IPS DF 6.9 (cell line): ENCODE measurements around the gene FOXO1.

Experiments used
- DNase-seq: peaks from one replicate; pipeline ENCODE4 v3.0.0-alpha.2; 2013; ENCODE audit warnings: low read depth, low spot score
- H3K27ac ChIP-seq: one replicate; pipeline ENCODE4 v1.5.1; 2013; ENCODE audit warnings: low read length, control low read depth
- H3K27me3 ChIP-seq: 2 replicates; pipeline ENCODE4 v1.6.1; 2013; ENCODE audit warnings: mild to moderate bottlenecking, low read length; ENCODE audit not compliant: control insufficient read depth, insufficient read depth
- H3K36me3 ChIP-seq: 2 replicates; pipeline ENCODE4 v1.6.1; 2013; ENCODE audit warnings: low read length; ENCODE audit not compliant: control insufficient read depth, insufficient read depth
- H3K4me1 ChIP-seq: 2 replicates; pipeline ENCODE4 v1.6.1; 2013; ENCODE audit warnings: low read length; ENCODE audit not compliant: control insufficient read depth, insufficient read depth
- H3K4me3 ChIP-seq: 2 replicates; pipeline ENCODE4 v1.5.1; 2013; ENCODE audit warnings: mild to moderate bottlenecking, low read length
- H3K9me3 ChIP-seq: 2 replicates; pipeline ENCODE4 v1.6.1; 2013; ENCODE audit warnings: low read length, inconsistent platforms; ENCODE audit not compliant: control insufficient read depth, insufficient read depth
- WGBS: extraction: QIAGEN DNeasy Blood & Tissue Kit; methylation state at CpG from one replicate; pipeline ENCODE4 v1.1.7; 2013; ENCODE audit warnings: mixed read lengths, missing lambda C conversion rate; ENCODE audit not compliant: insufficient read length, insufficient coverage; 5-methylcytosine and 5-hydroxymethylcytosine counted together

FOXO1 gene

DNA sequence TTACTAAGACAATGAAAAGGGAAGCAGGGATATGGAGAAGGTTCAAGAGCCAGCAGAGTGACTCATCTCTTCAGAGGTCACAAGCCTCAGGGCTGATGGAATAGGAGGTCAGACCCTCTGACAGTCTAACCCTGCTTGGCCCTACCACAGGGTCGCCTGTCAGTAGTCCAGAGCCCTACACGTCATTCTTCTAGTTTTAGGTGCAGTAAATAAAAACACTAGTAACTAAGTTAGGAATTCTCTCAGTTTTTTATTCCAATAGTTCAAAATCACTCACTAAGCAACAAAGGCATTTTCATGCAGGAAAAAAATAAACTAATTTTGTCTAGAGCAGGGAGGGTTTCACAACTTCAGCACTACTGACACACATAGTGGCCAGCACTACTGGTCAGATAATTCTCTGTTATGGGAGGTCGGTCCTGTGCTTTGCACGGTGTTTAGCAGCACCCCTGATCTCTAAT, 27.2 kb downstream of the FOXO1 start:
- Histone ChIP-seq H3K4me1 (peaks cover 5% of the 10 kb centered on the region; the same call in 1 of the 2 replicates), H3K27ac (no peak overlapping the region), H3K36me3 (no peaks in the 10 kb centered on the region), H3K9me3 (no peaks in the 10 kb centered on the region), H3K27me3 (no peaks in the 10 kb centered on the region), H3K4me3 (no peak overlapping the region)
- DNase-seq, result no peak
- WGBS, result no CpG with 5 or more reads among the region's 4 CpGs

DNA sequence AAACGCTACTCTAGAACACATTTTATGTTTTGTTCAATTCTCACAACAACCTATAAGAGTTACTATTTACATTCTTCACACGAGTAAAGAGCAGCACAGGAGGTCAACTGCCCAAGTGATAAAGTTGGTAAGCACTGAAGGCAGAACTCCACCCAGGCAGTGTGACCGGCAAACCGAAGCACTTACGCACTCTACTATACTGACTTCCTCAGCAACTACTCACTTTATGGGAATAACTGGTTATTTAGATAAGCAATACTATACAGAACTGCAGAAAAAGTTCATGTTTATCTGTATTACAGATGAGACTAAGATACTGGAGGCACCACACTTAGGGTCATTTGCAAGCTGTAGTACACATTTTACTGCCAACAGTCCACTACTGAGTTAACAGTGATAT, 28.8 kb downstream of the FOXO1 start:
- H3K4me1 ChIP-seq, result peaks cover 5% of the 10 kb centered on the region; the same call in 1 of the 2 replicates
- no peaks in the 10 kb centered on the region for H3K36me3 ChIP-seq
- no peak overlapping the region for H3K27ac ChIP-seq
- no peaks in the 10 kb centered on the region for H3K27me3 ChIP-seq
- H3K4me3 ChIP-seq, result no peak overlapping the region
- whole genome bisulfite sequencing, result no CpG with 5 or more reads among the region's 5 CpGs
- DNase-seq, result no peak
- H3K9me3 ChIP-seq, result no peaks in the 10 kb centered on the region

DNA sequence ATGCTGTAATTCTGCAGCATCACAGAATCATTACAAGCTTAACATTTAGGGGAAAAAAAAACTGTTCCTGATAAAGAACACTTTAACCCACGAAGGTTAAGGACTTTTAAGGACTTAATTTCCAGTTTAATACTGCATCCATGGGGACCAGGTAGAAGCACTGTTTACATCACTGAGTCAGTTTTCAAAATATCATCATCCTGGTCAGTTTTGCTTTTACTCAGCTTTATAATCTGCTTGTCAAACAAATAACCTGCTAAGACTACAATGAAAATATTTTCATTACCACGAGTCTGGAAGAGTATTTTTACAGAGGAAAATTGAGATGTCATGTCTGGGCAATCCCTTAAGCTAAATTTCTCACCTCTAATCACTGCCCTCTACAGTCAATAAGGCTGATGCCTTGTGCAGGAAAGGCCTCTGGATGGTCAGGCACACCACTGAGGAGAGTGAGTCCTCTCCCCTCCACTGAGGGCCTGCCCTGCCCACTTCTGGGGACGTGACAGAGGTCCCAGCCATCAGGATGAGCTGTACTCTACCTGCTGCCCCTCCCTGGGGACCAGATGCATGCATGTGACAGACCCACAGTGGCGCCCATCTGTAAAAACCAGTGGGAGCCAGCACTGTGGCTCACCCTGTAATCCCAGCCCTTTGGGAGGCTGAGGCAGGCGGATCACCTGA, 31.0 kb downstream of the FOXO1 start:
- Histone ChIP-seq H3K4me3 (no peak overlapping the region), H3K4me1 (peaks cover 4% of the 10 kb centered on the region; the same call in 1 of the 2 replicates), H3K36me3 (no peaks in the 10 kb centered on the region), H3K27me3 (no peaks in the 10 kb centered on the region), H3K9me3 (no peaks in the 10 kb centered on the region), H3K27ac (no peak overlapping the region)
- WGBS, result no CpG with 5 or more reads among the region's 5 CpGs
- no peak for DNase-seq

DNA sequence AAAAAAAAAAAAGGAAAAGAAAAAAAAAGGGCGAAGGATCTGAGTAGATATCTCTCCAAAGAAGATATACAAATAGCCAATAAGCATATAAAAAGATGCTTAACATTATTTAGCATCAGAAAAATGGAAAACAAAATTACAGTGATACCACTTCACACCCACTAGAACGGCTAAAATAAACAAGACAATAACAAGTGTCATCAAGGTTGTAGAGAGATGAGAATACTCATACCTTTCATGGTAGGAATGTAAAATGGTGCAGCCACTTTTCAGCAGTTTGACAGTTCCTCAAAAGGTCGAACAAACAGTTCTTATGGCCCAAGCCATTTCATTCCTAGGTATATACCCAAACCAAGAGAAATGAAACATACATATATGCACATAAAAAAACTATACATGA, 33.5 kb downstream of the FOXO1 start:
- DNase-seq, result no peak
- Histone ChIP-seq H3K4me1 (no peaks in the 10 kb centered on the region; the same call in 1 of the 2 replicates), H3K36me3 (no peaks in the 10 kb centered on the region), H3K27me3 (no peaks in the 10 kb centered on the region), H3K9me3 (no peaks in the 10 kb centered on the region), H3K4me3 (no peak overlapping the region), H3K27ac (no peak overlapping the region)
- no CpG with 5 or more reads among the region's 3 CpGs for WGBS

DNA sequence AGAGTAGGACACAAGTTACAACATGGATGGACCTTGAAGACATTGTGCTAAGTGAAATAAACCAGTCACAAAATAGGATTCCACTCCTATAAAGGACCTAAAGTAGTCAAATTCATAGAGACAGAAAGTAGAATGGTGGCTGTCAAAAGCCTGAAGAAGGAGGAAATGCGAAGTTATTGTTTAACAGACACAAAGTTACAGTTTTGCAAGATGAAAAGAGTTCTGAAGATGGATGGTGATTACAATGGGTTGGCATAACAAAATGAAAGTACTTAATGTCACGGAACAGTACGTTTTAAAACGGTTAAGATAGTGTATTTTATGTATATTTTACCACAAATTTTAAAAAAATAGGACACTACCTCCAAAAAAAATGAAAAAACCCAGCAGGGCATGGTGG, 34.8 kb downstream of the FOXO1 start:
- DNase-seq, result no peak
- Histone ChIP-seq H3K27me3 (no peaks in the 10 kb centered on the region), H3K27ac (no peak overlapping the region), H3K9me3 (no peaks in the 10 kb centered on the region), H3K36me3 (no peaks in the 10 kb centered on the region), H3K4me1 (peaks cover 2% of the 10 kb centered on the region; the same call in 1 of the 2 replicates), H3K4me3 (no peak overlapping the region)
- WGBS, result no CpG with 5 or more reads among the region's 4 CpGs

DNA sequence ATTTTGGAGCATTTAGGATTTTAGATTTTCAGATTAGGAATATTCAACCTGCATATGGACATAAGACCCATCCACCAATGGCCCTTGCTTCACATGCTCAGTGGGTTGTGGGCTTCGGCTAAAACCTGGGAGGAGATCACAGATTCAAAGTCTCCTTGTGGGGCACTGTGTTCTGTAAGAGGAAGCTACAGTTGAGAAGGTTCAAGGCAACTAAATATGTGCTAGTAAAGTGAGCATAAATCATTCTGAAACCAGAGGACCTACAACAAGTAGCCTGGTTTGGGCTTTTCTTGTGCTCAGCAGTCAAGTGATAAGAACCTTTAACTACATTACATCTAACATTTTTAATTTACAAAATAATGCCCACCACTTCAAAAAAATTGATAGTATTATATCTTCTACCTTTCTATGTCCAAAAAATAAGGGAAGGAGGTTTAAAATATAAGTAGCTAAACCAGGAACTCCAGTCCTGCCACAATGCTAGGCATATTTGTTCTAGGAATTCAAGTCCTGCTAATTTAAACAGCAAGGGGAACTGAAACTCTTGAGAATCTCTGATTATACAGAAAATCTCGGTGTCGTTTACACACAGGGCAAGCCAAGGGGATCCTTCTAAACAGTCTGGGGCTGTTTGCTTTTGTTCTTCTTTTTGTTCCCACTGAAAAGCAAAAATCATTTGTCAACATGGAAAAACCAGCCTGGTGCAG, 36.6 kb downstream of the FOXO1 start:
- H3K4me3 ChIP-seq, result no peak overlapping the region
- no CpG with 5 or more reads among the region's 3 CpGs for WGBS

DNA sequence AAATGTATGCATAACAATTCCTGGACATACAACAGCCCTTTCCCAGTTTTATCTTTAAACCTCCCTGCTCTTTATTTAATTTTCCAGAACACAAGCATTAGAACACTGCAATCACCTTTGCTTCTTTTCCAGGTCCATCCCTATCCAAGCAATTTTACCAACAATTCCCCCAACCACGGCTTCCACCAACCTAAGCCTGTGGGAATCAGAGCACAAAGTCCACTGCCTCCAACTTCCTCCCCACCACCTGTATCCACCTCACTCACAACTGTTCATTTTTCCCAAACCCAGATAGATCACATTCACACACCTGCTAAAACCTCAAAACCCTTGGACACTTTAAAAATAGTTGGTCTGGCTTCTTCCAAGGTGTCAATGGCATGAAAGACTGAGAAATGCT, 39.5 kb downstream of the FOXO1 start:
- DNase-seq, result no peak
- peaks cover 4% of the 10 kb centered on the region; the same call in 1 of the 2 replicates for H3K4me1 ChIP-seq
- H3K36me3 ChIP-seq, result no peaks in the 10 kb centered on the region
- no peak overlapping the region for H3K4me3 ChIP-seq
- H3K27me3 ChIP-seq, result no peaks in the 10 kb centered on the region
- WGBS, result no CpG with 5 or more reads among the region's 1 CpG
- H3K27ac ChIP-seq, result no peak overlapping the region
- H3K9me3 ChIP-seq, result no peaks in the 10 kb centered on the region

More for the DNA sequence above, 36.6 kb downstream of the FOXO1 start:
- H3K9me3 ChIP-seq, result no peaks in the 10 kb centered on the region
- H3K36me3 ChIP-seq, result no peaks in the 10 kb centered on the region
- no peak for DNase-seq
- no peak overlapping the region for H3K27ac ChIP-seq
- peaks cover 2% of the 10 kb centered on the region; the same call in 1 of the 2 replicates for H3K4me1 ChIP-seq
- H3K27me3 ChIP-seq, result no peaks in the 10 kb centered on the region

DNA sequence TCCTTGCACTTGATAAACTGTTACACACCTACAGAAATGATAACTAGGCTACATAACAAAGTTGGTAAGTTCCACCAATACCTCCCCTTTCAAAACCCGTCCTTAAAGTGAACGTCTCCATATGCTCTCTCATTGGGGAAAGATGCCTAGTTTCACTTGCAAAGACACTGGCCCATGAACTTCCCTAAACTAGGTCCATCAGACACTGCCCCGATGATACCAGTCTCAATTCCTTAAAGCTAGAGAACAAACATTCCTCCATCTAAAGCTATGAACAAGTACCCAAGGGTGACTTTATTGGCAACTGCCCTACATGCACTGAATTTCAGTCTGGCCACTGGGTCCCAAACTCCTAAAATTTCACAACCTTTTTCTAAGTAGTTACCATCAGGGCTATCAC, 39.9 kb downstream of the FOXO1 start:
- no peak overlapping the region for H3K4me3 ChIP-seq
- peaks cover 4% of the 10 kb centered on the region; the same call in 1 of the 2 replicates for H3K4me1 ChIP-seq
- DNase-seq, result no peak
- no peaks in the 10 kb centered on the region for H3K27me3 ChIP-seq
- WGBS, result no CpG with 5 or more reads among the region's 3 CpGs
- no peaks in the 10 kb centered on the region for H3K9me3 ChIP-seq
- H3K27ac ChIP-seq, result no peak overlapping the region
- H3K36me3 ChIP-seq, result no peaks in the 10 kb centered on the region

DNA sequence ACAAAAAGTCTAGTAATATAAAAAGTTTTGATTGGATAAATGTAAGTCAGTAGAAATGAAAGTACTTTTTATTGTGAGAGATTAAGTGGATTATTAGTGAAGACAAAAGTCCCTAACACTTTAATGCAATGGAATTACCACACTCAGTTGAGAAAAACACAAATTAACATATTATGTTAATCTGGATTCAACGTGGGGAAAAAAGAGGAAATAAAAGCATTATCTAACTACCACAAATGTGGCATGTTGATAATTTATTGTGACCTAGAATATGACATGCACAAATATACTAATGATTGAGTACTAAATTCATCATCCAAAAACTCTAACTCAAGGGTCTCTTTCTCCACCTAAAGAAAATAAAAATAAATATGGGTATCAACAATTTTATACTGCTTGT, 41.5 kb downstream of the FOXO1 start:
- no peaks in the 10 kb centered on the region for H3K9me3 ChIP-seq
- H3K36me3 ChIP-seq, result no peaks in the 10 kb centered on the region
- DNase-seq, result no peak
- H3K4me3 ChIP-seq, result no peak overlapping the region
- no peaks in the 10 kb centered on the region for H3K27me3 ChIP-seq
- WGBS, result no CpG with 5 or more reads among the region's 1 CpG
- no peak overlapping the region for H3K27ac ChIP-seq
- H3K4me1 ChIP-seq, result peaks cover 4% of the 10 kb centered on the region; the same call in 1 of the 2 replicates

DNA sequence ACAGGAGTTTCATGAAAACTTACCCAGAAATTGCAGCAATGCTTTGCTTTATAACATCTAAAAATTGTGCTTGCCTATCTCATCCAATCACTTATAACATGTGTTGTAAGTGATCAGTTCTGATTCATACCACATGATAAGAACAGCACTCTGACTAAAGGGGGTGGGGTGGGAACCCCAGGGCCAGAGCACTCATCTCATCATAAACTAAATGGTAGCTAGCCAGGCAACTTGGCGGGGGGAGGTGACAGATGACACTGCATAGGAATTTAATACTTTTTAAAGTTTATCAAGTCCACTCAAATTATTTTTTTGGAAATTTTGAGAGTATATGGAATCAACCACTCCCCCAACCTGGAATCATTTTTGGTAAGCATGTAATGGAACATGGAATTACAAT, 42.1 kb downstream of the FOXO1 start:
- no peaks in the 10 kb centered on the region for H3K27me3 ChIP-seq
- H3K9me3 ChIP-seq, result no peaks in the 10 kb centered on the region
- H3K4me3 ChIP-seq, result no peak overlapping the region
- no peaks in the 10 kb centered on the region for H3K36me3 ChIP-seq
- WGBS, result no CpG with 5 or more reads among the region's 1 CpG
- peaks cover 4% of the 10 kb centered on the region; the same call in 1 of the 2 replicates for H3K4me1 ChIP-seq
- no peak for DNase-seq
- H3K27ac ChIP-seq, result no peak overlapping the region
